AG04449 (cell line): ENCODE measurements around the gene ARHGAP26.

ENCODE experiments used
- CTCF ChIA-PET: fragments of 350-600 bp; formaldehyde crosslinking; extraction: SDS; loops from one replicate; lab custom pipeline; 2021; ENCODE audit warnings: antibody characterized with exemption; lab: Yijun Ruan, JAX
- POLR2A ChIA-PET: fragments of 400-600, 350-600 bp; formaldehyde crosslinking; extraction: SDS; loops from one replicate; lab custom pipeline; 2020; ENCODE audit warnings: antibody characterized with exemption, inconsistent platforms; lab: Yijun Ruan, JAX
- DNase-seq: peaks from one replicate; pipeline ENCODE4 v3.0.0-alpha.2; 2010; ENCODE audit warnings: low read depth, low spot score
- H3K4me3 ChIP-seq: 2 replicates; pipeline ENCODE4 v1.5.1; 2011; ENCODE audit warnings: low read depth, mild to moderate bottlenecking, control low read depth, low read length
- TF ChIP-seq, protein P1 (sequence below): IDR thresholded peaks from one replicate; pipeline ENCODE4 v1.5.1; 2011; ENCODE audit warnings: mild to moderate bottlenecking, moderate library complexity, low read length, control low read depth, inconsistent platforms; ENCODE audit not compliant: insufficient read depth; ENCODE audit errors: missing control alignments

The ARHGAP26 gene

GRCh38 chr5:143041461-143041860, 271.3 kb downstream of the ARHGAP26 start:
- TF ChIP-seq, protein P1, sequence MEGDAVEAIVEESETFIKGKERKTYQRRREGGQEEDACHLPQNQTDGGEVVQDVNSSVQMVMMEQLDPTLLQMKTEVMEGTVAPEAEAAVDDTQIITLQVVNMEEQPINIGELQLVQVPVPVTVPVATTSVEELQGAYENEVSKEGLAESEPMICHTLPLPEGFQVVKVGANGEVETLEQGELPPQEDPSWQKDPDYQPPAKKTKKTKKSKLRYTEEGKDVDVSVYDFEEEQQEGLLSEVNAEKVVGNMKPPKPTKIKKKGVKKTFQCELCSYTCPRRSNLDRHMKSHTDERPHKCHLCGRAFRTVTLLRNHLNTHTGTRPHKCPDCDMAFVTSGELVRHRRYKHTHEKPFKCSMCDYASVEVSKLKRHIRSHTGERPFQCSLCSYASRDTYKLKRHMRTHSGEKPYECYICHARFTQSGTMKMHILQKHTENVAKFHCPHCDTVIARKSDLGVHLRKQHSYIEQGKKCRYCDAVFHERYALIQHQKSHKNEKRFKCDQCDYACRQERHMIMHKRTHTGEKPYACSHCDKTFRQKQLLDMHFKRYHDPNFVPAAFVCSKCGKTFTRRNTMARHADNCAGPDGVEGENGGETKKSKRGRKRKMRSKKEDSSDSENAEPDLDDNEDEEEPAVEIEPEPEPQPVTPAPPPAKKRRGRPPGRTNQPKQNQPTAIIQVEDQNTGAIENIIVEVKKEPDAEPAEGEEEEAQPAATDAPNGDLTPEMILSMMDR, result no peak
- CTCF ChIA-PET, result interaction anchor here (1.3 kb wide), 1 partner anchor 35 kb away, joined by 3 read pairs; no protein-coding TSS in a partner anchor
- DNase-seq, result no peak
- POLR2A ChIA-PET, result interaction anchor here (0.6 kb wide), 1 partner anchor 39 kb away, joined by 3 read pairs; no protein-coding TSS in a partner anchor
- no peak overlapping the region for H3K4me3 ChIP-seq

- H3K4me3 ChIP-seq, result no peak overlapping the region
- TF ChIP-seq, protein P1, result no peak
- CTCF ChIA-PET, result interaction anchor here (1.3 kb wide), 1 partner anchor 36 kb away, joined by 3 read pairs; no protein-coding TSS in a partner anchor
- POLR2A ChIA-PET, result no interaction called here
- no peak for DNase-seq
Measured at GRCh38 chr5:143041972-143042770, 272.0 kb downstream of the ARHGAP26 start.

DNA sequence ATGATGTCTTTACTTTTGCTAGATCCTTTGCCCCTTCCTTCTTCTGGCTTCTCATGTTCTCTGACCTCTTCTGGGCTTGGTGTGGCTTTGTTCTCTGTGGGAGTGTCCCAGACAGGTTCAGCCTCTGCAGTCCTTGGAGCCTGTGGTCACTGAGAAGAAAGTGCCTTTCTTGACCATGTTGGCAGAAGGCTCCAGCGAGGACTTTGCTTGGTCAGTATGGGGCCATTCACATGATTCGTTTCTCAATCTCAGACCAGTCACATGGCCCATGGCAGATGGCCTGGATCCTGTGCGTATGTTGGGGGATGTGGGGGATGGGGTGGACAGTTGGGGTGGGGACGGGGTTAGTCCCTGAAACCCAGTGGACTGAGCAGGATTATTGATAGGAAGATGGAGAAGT, 274.1 kb downstream of the ARHGAP26 start:
- ChIA-PET POLR2A (no interaction called here), CTCF (interaction anchor here (1.1 kb wide), 1 partner anchor 28 kb away, joined by 3 read pairs; no protein-coding TSS in a partner anchor)
- no peak overlapping the region for H3K4me3 ChIP-seq
- DNase-seq, result no peak
- TF ChIP-seq, protein P1, result no peak

GRCh38 chr5:143045062-143045461, 274.9 kb downstream of the ARHGAP26 start:
- no peak for DNase-seq
- H3K4me3 ChIP-seq, result no peak overlapping the region
- TF ChIP-seq, protein P1, result no peak
- POLR2A ChIA-PET, result no interaction called here
- CTCF ChIA-PET, result no interaction called here

- ChIA-PET CTCF (no interaction called here), POLR2A (no interaction called here)
- no peak overlapping the region for H3K4me3 ChIP-seq
- TF ChIP-seq, protein P1, result no peak
- no peak for DNase-seq
Measured at GRCh38 chr5:143046314-143046713, 276.1 kb downstream of the ARHGAP26 start.

GRCh38 chr5:143047091-143047490, 276.9 kb downstream of the ARHGAP26 start:
- H3K4me3 ChIP-seq, result no peak overlapping the region
- no peak for DNase-seq
- CTCF ChIA-PET, result no interaction called here
- POLR2A ChIA-PET, result no interaction called here
- TF ChIP-seq, protein P1, result no peak
